ENCODE data around the gene LCLAT1.
A peak's percentile ranks its signal among the peaks of the same experiment; 100 is the strongest.

Gene LCLAT1

DNA sequence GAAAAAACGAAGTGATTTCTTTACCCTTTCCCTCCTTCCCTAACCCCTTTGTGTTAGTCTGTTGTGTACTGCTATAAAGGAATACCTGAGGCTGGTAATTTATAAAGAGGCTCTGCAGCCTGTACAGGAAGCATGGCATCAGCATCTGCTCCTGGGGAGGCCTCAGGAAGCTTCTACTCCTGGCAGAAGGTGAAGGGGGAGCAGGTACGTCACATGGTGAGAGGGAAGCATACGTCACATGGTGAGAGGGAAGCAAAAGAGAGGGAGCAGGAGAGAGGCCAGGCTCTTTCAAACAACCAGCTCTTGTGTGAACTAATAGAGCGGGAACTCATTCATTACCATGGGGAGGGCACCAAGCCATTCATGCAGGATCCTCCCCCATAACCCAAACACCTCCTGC, 234.0 kb downstream of the LCLAT1 start:
- CTCF ChIA-PET: interaction anchor here (1.1 kb wide), 1 partner anchor 30 kb away, joined by 3 read pairs; no protein-coding TSS in a partner anchor
- H3K36me3 ChIP-seq (ENCODE audit: control insufficient read depth in 4 of 4, insufficient read depth in 4 of 4, low read length in 3 of 4): no peaks in the 10 kb centered on the region
- H3K27me3 ChIP-seq (replicated peaks in 2 of 5; ENCODE audit: control insufficient read depth in 4 of 5, insufficient read depth in 5 of 5, low read length in 4 of 5): peaks cover 0 to 3% (median 0%) of the 10 kb centered on the region in 5 experiments
- POLR2A ChIA-PET: no interaction called here
- 100% methylated on average over 2 of the region's 4 CpGs for WGBS (ENCODE audit: insufficient coverage)
- DNase-seq: no peak
- H3K4me3 ChIP-seq (ENCODE audit: control insufficient read depth in 1 of 7, extremely low read depth in 1 of 7, insufficient read depth in 4 of 7, low read depth in 2 of 7, low read length in 6 of 7): no peak overlapping the region
- H3K4me1 ChIP-seq (ENCODE audit: control extremely low read depth in 1 of 4, control insufficient read depth in 4 of 4, insufficient read depth in 4 of 4, low read length in 3 of 4): no peaks in the 10 kb centered on the region
- H3K27ac ChIP-seq (ENCODE audit: insufficient read depth in 1 of 2, low read depth in 1 of 2, low read length in 2 of 2, poor library complexity in 1 of 2, severe bottlenecking in 2 of 2): no peak overlapping the region
- H3K9me3 ChIP-seq (ENCODE audit: control extremely low read depth in 1 of 5, control insufficient read depth in 4 of 5, insufficient read depth in 2 of 5, low read depth in 1 of 5, low read length in 4 of 5): no peaks in the 10 kb centered on the region

DNA sequence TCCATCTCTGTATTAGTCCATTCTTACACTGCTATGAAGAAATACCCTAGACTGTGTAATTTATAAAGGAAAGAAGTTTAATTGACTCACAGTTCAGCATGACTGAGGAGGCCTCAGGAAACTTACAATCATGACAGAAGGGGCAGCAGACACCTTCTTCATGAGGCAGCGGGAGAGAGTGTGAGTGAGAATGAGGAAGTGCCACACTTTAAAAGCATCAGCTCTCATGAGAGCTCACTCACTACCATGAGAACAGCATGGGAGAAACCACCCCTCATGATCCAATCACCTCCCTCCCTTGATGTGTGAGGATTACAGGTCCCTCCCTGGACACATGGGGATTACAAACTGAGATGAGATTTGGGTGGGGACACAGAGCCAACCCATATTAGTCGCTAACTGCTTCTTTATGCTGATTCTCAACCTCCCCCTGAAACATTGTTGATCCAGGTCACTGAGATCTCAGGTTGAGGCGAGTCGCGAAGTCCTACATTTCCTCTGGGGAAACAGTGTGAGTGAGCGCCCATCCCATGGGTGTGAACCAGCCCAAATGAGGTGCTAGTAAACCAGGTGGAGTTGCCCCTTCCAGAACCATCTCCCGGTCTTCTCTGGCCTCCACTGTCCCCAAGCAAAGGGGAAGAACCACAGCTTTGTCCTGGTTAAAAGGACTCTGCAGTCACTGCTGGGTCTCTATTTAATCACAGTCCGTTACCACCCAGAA, 236.3 kb downstream of the LCLAT1 start:
- H3K36me3 ChIP-seq (ENCODE audit: control insufficient read depth in 4 of 4, insufficient read depth in 4 of 4, low read length in 3 of 4): no peaks in the 10 kb centered on the region
- no peaks in the 10 kb centered on the region for H3K4me1 ChIP-seq (ENCODE audit: control extremely low read depth in 1 of 4, control insufficient read depth in 4 of 4, insufficient read depth in 4 of 4, low read length in 3 of 4)
- ChIA-PET POLR2A (no interaction called here), CTCF (interaction anchor here (1.0 to 1.1 kb wide), 2 partner anchors 24 to 26 kb away, joined by 3 read pairs; no protein-coding TSS in a partner anchor)
- H3K9me3 ChIP-seq (ENCODE audit: control extremely low read depth in 1 of 5, control insufficient read depth in 4 of 5, insufficient read depth in 2 of 5, low read depth in 1 of 5, low read length in 4 of 5): no peaks in the 10 kb centered on the region
- H3K27ac ChIP-seq (ENCODE audit: insufficient read depth in 1 of 2, low read depth in 1 of 2, low read length in 2 of 2, poor library complexity in 1 of 2, severe bottlenecking in 2 of 2): no peak overlapping the region
- WGBS (ENCODE audit: insufficient coverage): 92% methylated on average over 6 of the region's 8 CpGs
- DNase-seq: peak; percentile 19 to 80 (median 72)
- no peak overlapping the region for H3K4me3 ChIP-seq (ENCODE audit: control insufficient read depth in 1 of 7, extremely low read depth in 1 of 7, insufficient read depth in 4 of 7, low read depth in 2 of 7, low read length in 6 of 7)
- peaks cover 0 to 3% (median 0%) of the 10 kb centered on the region in 5 experiments for H3K27me3 ChIP-seq (replicated peaks in 2 of 5; ENCODE audit: control insufficient read depth in 4 of 5, insufficient read depth in 5 of 5, low read length in 4 of 5)

DNA sequence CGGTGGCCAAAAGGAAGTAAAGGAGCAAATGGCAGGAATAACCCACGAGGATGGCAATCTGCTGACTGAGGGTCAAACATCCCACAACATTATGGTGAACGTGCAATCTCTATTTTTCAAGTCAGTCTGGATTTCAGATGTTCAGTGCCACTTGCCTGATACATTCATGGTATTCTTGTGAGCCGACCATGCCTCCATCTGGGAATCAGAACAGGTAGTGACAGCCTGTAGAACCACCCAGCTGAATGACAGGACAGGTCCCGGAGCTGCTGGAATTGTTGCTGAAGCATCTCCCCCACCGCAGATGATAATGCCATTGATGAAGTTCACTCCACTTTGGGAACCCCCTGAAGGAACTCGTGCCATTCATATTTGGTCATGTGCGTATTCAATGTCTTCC, 237.0 kb downstream of the LCLAT1 start:
- CTCF ChIA-PET: interaction anchor here (1.1 kb wide), 1 partner anchor 23 kb away, joined by 3 read pairs; no protein-coding TSS in a partner anchor
- 94% methylated on average over 7 of the region's 8 CpGs for WGBS (ENCODE audit: insufficient coverage)
- Histone ChIP-seq H3K27ac (ENCODE audit: insufficient read depth in 1 of 2, low read depth in 1 of 2, low read length in 2 of 2, poor library complexity in 1 of 2, severe bottlenecking in 2 of 2) (no peak overlapping the region), H3K27me3 (replicated peaks in 2 of 5; ENCODE audit: control insufficient read depth in 4 of 5, insufficient read depth in 5 of 5, low read length in 4 of 5) (peaks cover 0 to 3% (median 0%) of the 10 kb centered on the region in 5 experiments), H3K4me1 (ENCODE audit: control extremely low read depth in 1 of 4, control insufficient read depth in 4 of 4, insufficient read depth in 4 of 4, low read length in 3 of 4) (no peaks in the 10 kb centered on the region), H3K4me3 (ENCODE audit: control insufficient read depth in 1 of 7, extremely low read depth in 1 of 7, insufficient read depth in 4 of 7, low read depth in 2 of 7, low read length in 6 of 7) (no peak overlapping the region), H3K36me3 (ENCODE audit: control insufficient read depth in 4 of 4, insufficient read depth in 4 of 4, low read length in 3 of 4) (no peaks in the 10 kb centered on the region), H3K9me3 (ENCODE audit: control extremely low read depth in 1 of 5, control insufficient read depth in 4 of 5, insufficient read depth in 2 of 5, low read depth in 1 of 5, low read length in 4 of 5) (no peaks in the 10 kb centered on the region)
- DNase-seq: no peak
- POLR2A ChIA-PET: no interaction called here

DNA sequence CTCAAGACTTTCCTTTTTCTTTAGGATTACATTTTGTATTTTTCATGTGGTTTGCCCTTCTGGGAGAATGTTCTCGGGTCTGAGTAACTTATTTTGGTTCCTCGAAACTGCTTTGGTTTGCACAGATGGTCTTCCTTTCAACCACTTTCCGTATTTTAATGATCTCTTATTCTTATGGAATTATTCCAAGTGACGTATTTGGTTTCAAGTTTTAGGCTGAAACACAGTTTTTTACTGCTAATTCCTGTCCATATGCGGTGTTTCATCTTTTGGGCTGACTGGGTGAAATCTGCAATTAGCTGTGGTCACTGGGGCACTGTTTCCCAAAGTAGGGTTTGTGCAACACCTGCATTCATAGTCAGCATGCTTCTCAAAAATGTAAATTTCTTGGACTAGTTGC, 237.5 kb downstream of the LCLAT1 start:
- CTCF ChIA-PET: no interaction called here
- DNase-seq: no peak

GRCh38 chr2:30684996-30685395, 237.9 kb downstream of the LCLAT1 start:
- Histone ChIP-seq H3K4me1 (ENCODE audit: control extremely low read depth in 1 of 4, control insufficient read depth in 4 of 4, insufficient read depth in 4 of 4, low read length in 3 of 4) (no peaks in the 10 kb centered on the region), H3K36me3 (ENCODE audit: control insufficient read depth in 4 of 4, insufficient read depth in 4 of 4, low read length in 3 of 4) (no peaks in the 10 kb centered on the region), H3K27ac (ENCODE audit: insufficient read depth in 1 of 2, low read depth in 1 of 2, low read length in 2 of 2, poor library complexity in 1 of 2, severe bottlenecking in 2 of 2) (no peak overlapping the region), H3K4me3 (ENCODE audit: control insufficient read depth in 1 of 7, extremely low read depth in 1 of 7, insufficient read depth in 4 of 7, low read depth in 2 of 7, low read length in 6 of 7) (no peak overlapping the region), H3K27me3 (replicated peaks in 2 of 5; ENCODE audit: control insufficient read depth in 4 of 5, insufficient read depth in 5 of 5, low read length in 4 of 5) (peaks cover 0 to 3% (median 0%) of the 10 kb centered on the region in 5 experiments), H3K9me3 (ENCODE audit: control extremely low read depth in 1 of 5, control insufficient read depth in 4 of 5, insufficient read depth in 2 of 5, low read depth in 1 of 5, low read length in 4 of 5) (no peaks in the 10 kb centered on the region)
- CTCF ChIA-PET: interaction anchor here (2.0 kb wide), 1 partner anchor 648 kb away, joined by 6 read pairs; no protein-coding TSS in a partner anchor
- DNase-seq: no peak
- POLR2A ChIA-PET: no interaction called here
- 96% methylated on average over 2 of the region's 3 CpGs for WGBS (ENCODE audit: insufficient coverage)

More for the DNA sequence above, 237.5 kb downstream of the LCLAT1 start:
- no peaks in the 10 kb centered on the region for H3K36me3 ChIP-seq (ENCODE audit: control insufficient read depth in 4 of 4, insufficient read depth in 4 of 4, low read length in 3 of 4)
- no peaks in the 10 kb centered on the region for H3K4me1 ChIP-seq (ENCODE audit: control extremely low read depth in 1 of 4, control insufficient read depth in 4 of 4, insufficient read depth in 4 of 4, low read length in 3 of 4)
- no peak overlapping the region for H3K4me3 ChIP-seq (ENCODE audit: control insufficient read depth in 1 of 7, extremely low read depth in 1 of 7, insufficient read depth in 4 of 7, low read depth in 2 of 7, low read length in 6 of 7)
- POLR2A ChIA-PET: no interaction called here
- peaks cover 0 to 3% (median 0%) of the 10 kb centered on the region in 5 experiments for H3K27me3 ChIP-seq (replicated peaks in 2 of 5; ENCODE audit: control insufficient read depth in 4 of 5, insufficient read depth in 5 of 5, low read length in 4 of 5)
- 97% methylated on average over 4 of the region's 5 CpGs for WGBS (ENCODE audit: insufficient coverage)
- no peaks in the 10 kb centered on the region for H3K9me3 ChIP-seq (ENCODE audit: control extremely low read depth in 1 of 5, control insufficient read depth in 4 of 5, insufficient read depth in 2 of 5, low read depth in 1 of 5, low read length in 4 of 5)
- H3K27ac ChIP-seq (ENCODE audit: insufficient read depth in 1 of 2, low read depth in 1 of 2, low read length in 2 of 2, poor library complexity in 1 of 2, severe bottlenecking in 2 of 2): no peak overlapping the region

DNA sequence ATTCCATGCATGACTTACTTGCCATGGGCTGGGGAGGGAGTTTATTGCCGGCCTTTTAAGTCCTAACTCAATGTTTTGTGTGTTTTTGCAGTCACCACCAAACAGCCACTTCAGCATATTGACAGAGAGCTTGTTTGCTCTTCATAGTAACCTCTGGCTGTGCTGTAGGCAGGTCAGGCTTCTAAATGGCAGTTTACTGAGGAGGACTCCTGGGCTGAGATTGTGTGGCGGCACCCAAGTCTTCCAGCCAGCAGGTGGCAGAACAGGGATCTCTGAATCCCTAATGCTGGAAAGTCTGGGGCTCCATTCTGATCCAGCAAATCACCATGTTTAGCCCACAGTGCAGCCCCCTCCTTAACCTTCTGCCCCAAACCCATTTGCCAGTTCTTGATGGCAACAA, 239.0 kb downstream of the LCLAT1 start:
- no peak overlapping the region for H3K27ac ChIP-seq (ENCODE audit: insufficient read depth in 1 of 2, low read depth in 1 of 2, low read length in 2 of 2, poor library complexity in 1 of 2, severe bottlenecking in 2 of 2)
- no peaks in the 10 kb centered on the region for H3K4me1 ChIP-seq (ENCODE audit: control extremely low read depth in 1 of 4, control insufficient read depth in 4 of 4, insufficient read depth in 4 of 4, low read length in 3 of 4)
- H3K27me3 ChIP-seq (replicated peaks in 2 of 5; ENCODE audit: control insufficient read depth in 4 of 5, insufficient read depth in 5 of 5, low read length in 4 of 5): no peaks in the 10 kb centered on the region
- ChIA-PET POLR2A (no interaction called here), CTCF (interaction anchor here (0.6 to 2.0 kb wide), 4 partner anchors 16 to 647 kb away, joined by 3 to 6 read pairs (median 4); no protein-coding TSS in a partner anchor)
- 100% methylated on average over 1 of the region's 2 CpGs for WGBS (ENCODE audit: insufficient coverage)
- H3K9me3 ChIP-seq (ENCODE audit: control extremely low read depth in 1 of 5, control insufficient read depth in 4 of 5, insufficient read depth in 2 of 5, low read depth in 1 of 5, low read length in 4 of 5): no peaks in the 10 kb centered on the region
- H3K4me3 ChIP-seq (ENCODE audit: control insufficient read depth in 1 of 7, extremely low read depth in 1 of 7, insufficient read depth in 4 of 7, low read depth in 2 of 7, low read length in 6 of 7): no peak overlapping the region
- no peaks in the 10 kb centered on the region for H3K36me3 ChIP-seq (ENCODE audit: control insufficient read depth in 4 of 4, insufficient read depth in 4 of 4, low read length in 3 of 4)
- DNase-seq: no peak

GRCh38 chr2:30686669-30687068, 239.6 kb downstream of the LCLAT1 start:
- WGBS (ENCODE audit: insufficient coverage): 100% methylated on average over 4 of the region's 4 CpGs
- CTCF ChIA-PET: interaction anchor here (1.2 to 2.0 kb wide), 3 partner anchors 15 to 646 kb away, joined by 3 to 6 read pairs (median 5); no protein-coding TSS in a partner anchor

More at GRCh38 chr2:30686669-30687068, 239.6 kb downstream of the LCLAT1 start:
- H3K4me1 ChIP-seq (ENCODE audit: control extremely low read depth in 1 of 4, control insufficient read depth in 4 of 4, insufficient read depth in 4 of 4, low read length in 3 of 4): no peaks in the 10 kb centered on the region
- no peaks in the 10 kb centered on the region for H3K27me3 ChIP-seq (replicated peaks in 2 of 5; ENCODE audit: control insufficient read depth in 4 of 5, insufficient read depth in 5 of 5, low read length in 4 of 5)
- H3K36me3 ChIP-seq (ENCODE audit: control insufficient read depth in 4 of 4, insufficient read depth in 4 of 4, low read length in 3 of 4): no peaks in the 10 kb centered on the region
- POLR2A ChIA-PET: no interaction called here
- H3K27ac ChIP-seq (ENCODE audit: insufficient read depth in 1 of 2, low read depth in 1 of 2, low read length in 2 of 2, poor library complexity in 1 of 2, severe bottlenecking in 2 of 2): no peak overlapping the region
- no peak overlapping the region for H3K4me3 ChIP-seq (ENCODE audit: control insufficient read depth in 1 of 7, extremely low read depth in 1 of 7, insufficient read depth in 4 of 7, low read depth in 2 of 7, low read length in 6 of 7)
- no peak for DNase-seq
- no peaks in the 10 kb centered on the region for H3K9me3 ChIP-seq (ENCODE audit: control extremely low read depth in 1 of 5, control insufficient read depth in 4 of 5, insufficient read depth in 2 of 5, low read depth in 1 of 5, low read length in 4 of 5)

Measured in common myeloid progenitor, CD34-positive (primary cell).